Measurements from ENCODE around the gene PLEKHA7.

- TF ChIP-seq CTCF (conservative IDR thresholded peaks at IDR 0.05; ENCODE audit: low read length) (no peak), EZH2phosphoT487 (IDR thresholded peaks at IDR 0.05; ENCODE audit: borderline replicate concordance, low read depth, low read length) (no peak)
Observed at GRCh38 chr11:16921668-16922067, 92.5 kb downstream of the PLEKHA7 start.
